ENCODE data around the gene LSM6. TPM values are rescaled to one million over a fixed set of nuclear protein-coding genes. Genes with fewer than 3 reads are reported as not detected.

LSM6 gene
- total RNA-seq, 1 donor from 2014 or later: 10.7 TPM

GRCh38 chr4:146143888-146144287 lies 31.6 kb upstream of the LSM6 start:
- Histone ChIP-seq H3K36me3 (no peaks in the 10 kb centered on the region), H3K4me3 (no peak overlapping the region), H3K9me3 (no peaks in the 10 kb centered on the region), H3K27ac (no peak overlapping the region), H3K27me3 (no peaks in the 10 kb centered on the region), H3K4me1 (no peaks in the 10 kb centered on the region)
- no peak for DNase-seq (ENCODE audit: low spot score in 2 of 2)
- intact Hi-C loops (cut with DNase I): no loop called here
- no peak for TF ChIP-seq CTCF (IDR thresholded peaks at IDR 0.05)

DNA sequence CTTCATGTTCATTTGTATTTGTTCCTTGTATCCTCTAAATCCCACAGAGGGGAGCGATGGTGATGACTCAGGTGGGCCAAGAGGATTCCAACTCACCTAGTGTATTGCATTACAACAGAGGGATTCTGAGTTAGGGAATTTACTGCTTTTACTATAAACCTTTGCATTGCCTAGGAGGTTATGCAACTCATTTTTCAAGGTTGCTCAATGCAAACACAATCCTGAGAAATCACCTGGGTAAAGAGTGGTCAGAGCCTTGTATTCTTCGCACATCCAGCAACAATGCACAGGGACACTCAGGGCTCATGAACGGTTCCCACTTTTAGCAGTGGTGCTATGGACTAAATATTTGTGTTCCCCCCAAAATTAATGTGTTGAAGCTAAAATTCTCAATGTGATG lies 28.6 kb upstream of the LSM6 start:
- no peaks in the 10 kb centered on the region for H3K4me1 ChIP-seq
- no peak overlapping the region for H3K27ac ChIP-seq
- intact Hi-C loops (cut with DNase I): no loop called here
- TF ChIP-seq CTCF (IDR thresholded peaks at IDR 0.05): no peak
- DNase-seq (ENCODE audit: low spot score in 2 of 2): no peak
- no peaks in the 10 kb centered on the region for H3K9me3 ChIP-seq
- no peak overlapping the region for H3K4me3 ChIP-seq
- H3K27me3 ChIP-seq: no peaks in the 10 kb centered on the region
- no peaks in the 10 kb centered on the region for H3K36me3 ChIP-seq

DNA sequence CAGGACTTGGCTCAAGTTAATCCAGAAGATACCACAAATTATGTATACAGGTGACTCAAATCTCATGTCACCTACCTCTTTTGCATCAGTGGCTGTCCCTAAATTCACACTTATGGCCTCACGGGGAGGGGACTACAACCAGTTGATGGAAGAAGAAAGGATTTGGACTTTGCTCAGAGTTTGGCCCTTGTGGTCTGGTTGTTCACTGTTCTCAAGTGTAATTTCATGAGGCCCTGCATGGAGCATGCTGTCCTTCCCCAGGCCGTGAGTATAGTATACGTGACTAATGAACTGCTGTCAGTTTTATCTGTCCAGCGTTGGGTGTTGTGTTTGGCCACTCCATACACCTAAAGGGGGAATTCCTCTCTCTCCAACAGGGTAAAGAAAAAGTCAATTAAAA lies 27.5 kb upstream of the LSM6 start:
- no peaks in the 10 kb centered on the region for H3K36me3 ChIP-seq
- H3K4me3 ChIP-seq: no peak overlapping the region
- no peak for TF ChIP-seq CTCF (IDR thresholded peaks at IDR 0.05)
- H3K4me1 ChIP-seq: no peaks in the 10 kb centered on the region
- no peak overlapping the region for H3K27ac ChIP-seq
- DNase-seq (ENCODE audit: low spot score in 2 of 2): no peak
- intact Hi-C loops (cut with DNase I): no loop called here
- no peaks in the 10 kb centered on the region for H3K27me3 ChIP-seq
- H3K9me3 ChIP-seq: no peaks in the 10 kb centered on the region

DNA sequence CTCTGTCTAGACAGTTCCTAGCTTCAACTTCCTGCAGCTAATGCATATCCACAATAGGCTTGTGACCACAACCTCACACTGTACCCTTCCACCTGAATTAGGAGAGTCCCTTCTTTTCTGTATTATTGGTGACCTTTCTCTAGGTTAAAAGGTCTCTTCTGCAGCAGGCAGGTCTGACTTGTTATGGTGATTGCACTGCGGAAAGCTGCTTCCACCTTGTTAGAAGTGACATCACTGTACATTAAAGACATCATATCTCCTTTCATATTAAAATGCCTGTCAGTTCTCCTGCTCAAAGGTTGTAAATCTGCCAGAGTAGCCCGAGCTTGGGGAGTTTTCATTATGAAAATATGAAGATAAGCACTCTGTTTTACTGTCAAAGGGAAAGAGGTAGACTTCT lies 21.5 kb upstream of the LSM6 start:
- no peak for TF ChIP-seq CTCF (IDR thresholded peaks at IDR 0.05)
- no peak for DNase-seq (ENCODE audit: low spot score in 2 of 2)
- no peaks in the 10 kb centered on the region for H3K27me3 ChIP-seq
- no peak overlapping the region for H3K4me3 ChIP-seq
- H3K9me3 ChIP-seq: peaks cover 0 to 6% of the 10 kb centered on the region in 2 donors
- no peaks in the 10 kb centered on the region for H3K36me3 ChIP-seq
- no peak overlapping the region for H3K27ac ChIP-seq
- no peaks in the 10 kb centered on the region for H3K4me1 ChIP-seq
- intact Hi-C loops (cut with DNase I): no loop called here

GRCh38 chr4:146155152-146155724 lies 20.3 kb upstream of the LSM6 start:
- H3K27ac ChIP-seq: no peak overlapping the region
- intact Hi-C loops (cut with DNase I): no loop called here
- H3K9me3 ChIP-seq: peaks cover 0 to 6% of the 10 kb centered on the region in 2 donors
- no peak for TF ChIP-seq CTCF (IDR thresholded peaks at IDR 0.05)
- DNase-seq (ENCODE audit: low spot score in 2 of 2): no peak
- H3K36me3 ChIP-seq: no peaks in the 10 kb centered on the region
- no peaks in the 10 kb centered on the region for H3K4me1 ChIP-seq
- no peak overlapping the region for H3K4me3 ChIP-seq
- H3K27me3 ChIP-seq: no peaks in the 10 kb centered on the region
